ENCODE data around the gene TLCD2.

DNA sequence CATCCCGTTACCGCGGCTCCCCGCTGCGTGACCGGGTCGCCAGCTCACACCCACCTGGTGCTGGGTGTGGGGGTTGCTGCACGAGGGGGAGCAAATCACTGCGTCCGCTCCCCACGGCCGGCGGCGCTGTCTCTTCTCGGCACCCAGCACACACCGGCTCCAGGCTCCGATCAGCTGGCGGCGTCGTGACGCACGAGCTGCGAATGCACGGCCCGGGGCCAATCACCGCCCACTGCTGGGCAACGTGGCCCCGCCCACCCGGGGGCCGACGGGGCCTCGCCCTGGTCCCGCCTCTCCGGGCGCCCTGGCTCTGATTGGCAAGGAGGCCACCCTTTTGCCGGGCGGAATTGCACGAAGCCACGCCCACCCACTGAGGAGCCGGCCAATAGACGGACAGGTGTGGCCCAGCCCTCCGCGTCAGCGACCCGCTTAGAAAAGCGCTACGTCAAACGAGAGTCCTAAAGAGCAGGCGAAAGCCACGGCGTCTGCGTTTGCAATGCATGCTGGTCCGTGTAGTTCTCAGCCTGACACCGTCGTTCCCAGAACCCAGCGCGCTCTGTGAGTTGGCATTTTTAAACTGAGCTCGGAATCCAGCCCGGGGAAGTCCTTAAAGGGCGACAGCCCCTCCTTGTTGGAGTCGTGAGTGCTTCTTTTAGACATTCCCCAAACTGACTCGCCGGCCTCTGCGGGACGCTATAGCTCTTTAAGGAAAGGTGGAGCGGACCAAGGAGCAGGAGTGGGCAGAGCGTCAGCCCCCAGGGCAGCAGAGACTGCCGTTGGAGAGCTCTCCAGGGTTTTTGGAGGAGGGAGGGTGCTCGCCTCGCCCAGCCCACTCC lies 6.1 kb upstream of the TLCD2 start:
- TF ChIP-seq CTCF (IDR thresholded peaks at IDR 0.05), result peak in 2 of 4 experiments; percentile 14 to 36
- TF ChIP-seq POLR2A (IDR thresholded peaks at IDR 0.05), result peak; percentile 96 to 99
